Cerebellar nuclear complex (tissue), 1 donor: ENCODE results near the gene HSPG2.
"Not testable (repeated sequence)": the region's sequence is repeated elsewhere in the genome, so short reads cannot be mapped to it uniquely, and the experiment has no call there.

Experiments used
- DNase-seq, 2 experiments: peaks; one replicate each; lab custom pipeline; 2025; lab: John Stamatoyannopoulos, UW

The HSPG2 gene

GRCh38 chr1:21785764-21786163, 151.3 kb downstream of the HSPG2 start:
- not testable (repeated sequence) for DNase-seq

GRCh38 chr1:21783679-21784603, 153.2 kb downstream of the HSPG2 start:
- no peak for DNase-seq

- DNase-seq = peak; percentile 80 to 97
Observed at GRCh38 chr1:21782868-21783678, 154.0 kb downstream of the HSPG2 start, which contains the start of gene USP48. TSS of gene USP48 (minus strand) at chr1:21783149. CDS start at chr1:21782957, 192 bp downstream.

GRCh38 chr1:21782349-21782867, 154.7 kb downstream of the HSPG2 start:
- DNase-seq = peak in 1 of 2 experiments; percentile 2

DNA sequence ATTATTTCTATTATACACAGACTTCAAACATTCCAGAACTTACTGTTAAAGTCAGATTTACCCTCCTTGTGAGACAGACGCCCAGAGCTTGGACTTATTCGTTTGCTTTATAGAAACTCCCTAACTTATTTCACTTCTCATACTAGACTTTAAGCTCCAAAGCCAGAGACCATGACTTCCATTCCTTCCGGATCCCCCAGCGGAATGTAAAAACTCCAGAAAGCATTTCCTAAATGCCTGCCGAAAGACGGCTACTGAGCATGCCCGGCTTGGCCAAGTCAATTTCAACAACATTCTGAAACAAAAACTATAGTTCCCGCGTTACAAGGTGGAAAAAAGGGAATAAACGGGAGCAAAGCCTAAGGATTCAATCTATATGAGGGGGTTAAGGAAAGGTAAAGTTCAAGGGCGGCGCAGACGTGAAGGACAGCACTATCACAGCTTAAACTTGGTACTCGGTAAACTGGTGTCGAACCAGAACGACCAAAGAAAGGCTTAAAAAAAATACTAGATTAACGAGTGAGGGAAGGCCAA, 155.2 kb downstream of the HSPG2 start:
- DNase-seq = no peak

DNA sequence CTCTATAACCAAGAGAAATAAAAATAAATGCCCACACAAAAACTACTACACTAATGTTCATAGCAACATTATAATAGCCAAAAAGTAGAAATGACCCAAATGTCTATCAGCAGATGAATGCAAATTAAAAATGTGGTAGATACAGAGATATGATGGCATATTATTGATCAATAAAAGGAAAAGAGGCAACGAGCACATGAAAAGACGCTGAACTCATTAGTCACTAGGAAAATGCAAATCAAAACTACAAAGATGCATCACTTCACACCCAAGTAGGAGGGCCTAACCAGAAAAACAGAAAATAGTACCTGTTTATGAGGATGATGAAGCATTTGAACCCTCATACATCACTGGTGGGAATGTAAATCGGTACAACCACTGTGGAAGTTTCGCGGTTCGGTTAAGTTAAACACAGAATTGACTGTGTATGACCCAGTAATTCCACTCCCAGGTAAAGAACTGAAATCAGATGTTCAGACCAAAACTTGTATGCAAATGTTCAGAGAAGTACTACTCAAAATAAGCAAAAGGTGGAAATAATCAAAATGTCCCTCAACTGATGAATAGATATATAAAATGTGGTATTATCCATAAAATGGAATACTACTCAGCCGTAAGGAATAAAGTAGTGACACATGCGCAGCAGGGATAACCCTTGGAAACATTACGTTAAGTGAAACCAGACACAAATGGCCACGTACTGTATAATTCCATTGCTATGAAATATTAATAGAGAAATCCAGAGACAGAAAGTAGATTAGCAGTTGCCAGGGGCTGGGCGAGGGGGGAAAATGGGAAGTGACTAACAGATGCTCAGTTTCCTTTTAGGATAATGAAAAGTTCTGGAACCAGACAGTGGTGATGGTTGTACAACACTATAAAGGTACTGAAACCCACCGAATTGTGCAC, 157.2 kb downstream of the HSPG2 start:
- DNase-seq = no peak

DNA sequence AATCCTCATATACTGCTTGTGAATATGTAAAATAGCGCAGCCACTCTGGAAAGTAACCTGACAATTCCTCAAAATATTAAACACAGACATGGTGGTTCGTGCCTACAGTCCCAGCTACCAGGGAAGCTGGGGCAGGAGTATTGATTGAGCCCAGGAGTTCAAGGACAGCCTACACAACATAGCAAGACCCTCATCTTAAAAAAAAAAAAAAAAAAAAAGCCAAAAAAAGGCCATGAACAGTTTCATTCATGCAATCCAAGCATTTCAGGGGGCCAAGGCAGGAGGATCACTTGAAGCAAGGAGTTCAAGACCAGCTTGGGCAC, 158.7 kb downstream of the HSPG2 start:
- no peak for DNase-seq

DNA sequence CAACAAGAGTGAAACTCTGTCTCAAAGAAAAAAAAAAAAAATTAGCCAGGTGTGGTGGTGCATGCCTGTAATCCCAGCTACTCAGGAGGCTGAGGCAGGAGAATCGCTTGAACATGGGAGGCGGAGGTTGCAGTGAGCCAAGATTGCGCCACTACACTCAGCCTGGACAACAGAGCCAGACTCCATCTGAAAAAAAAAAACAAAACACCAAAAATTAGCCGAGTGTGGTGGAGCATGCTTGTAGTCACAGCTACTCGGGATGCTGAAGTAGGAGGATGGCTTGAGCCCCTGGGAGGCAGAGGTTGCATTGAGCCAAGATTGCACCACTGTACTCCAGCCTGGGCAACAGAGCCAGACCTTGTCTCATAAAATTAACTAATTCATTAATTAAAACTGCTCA, 160.2 kb downstream of the HSPG2 start:
- not testable (repeated sequence) for DNase-seq

DNA sequence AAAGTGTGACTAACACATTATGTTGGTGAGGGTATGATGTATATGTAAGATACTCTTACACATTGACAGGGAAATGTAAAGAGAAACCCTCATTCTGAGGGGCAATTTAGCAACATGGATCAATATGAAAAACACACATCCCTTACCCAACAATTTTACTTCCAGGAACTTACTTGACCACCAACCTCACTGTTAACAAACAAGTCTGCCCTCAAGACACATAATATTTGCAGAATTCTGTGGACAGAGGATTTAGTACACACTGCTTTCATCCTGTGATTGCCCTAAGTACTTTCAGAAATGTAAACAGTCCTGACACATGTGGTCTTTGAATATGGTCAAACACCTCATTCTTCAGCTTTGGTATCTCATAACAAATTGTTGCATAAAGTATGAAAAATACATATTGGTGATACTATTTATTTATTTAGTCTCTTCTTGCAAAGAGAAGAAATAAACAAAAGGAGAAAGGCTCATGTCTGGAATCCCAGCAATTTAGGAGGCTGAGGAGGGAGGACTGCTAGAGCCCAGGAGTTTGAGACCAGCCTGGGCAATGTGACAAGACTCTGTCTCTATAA, 161.0 kb downstream of the HSPG2 start:
- DNase-seq = no peak

DNA sequence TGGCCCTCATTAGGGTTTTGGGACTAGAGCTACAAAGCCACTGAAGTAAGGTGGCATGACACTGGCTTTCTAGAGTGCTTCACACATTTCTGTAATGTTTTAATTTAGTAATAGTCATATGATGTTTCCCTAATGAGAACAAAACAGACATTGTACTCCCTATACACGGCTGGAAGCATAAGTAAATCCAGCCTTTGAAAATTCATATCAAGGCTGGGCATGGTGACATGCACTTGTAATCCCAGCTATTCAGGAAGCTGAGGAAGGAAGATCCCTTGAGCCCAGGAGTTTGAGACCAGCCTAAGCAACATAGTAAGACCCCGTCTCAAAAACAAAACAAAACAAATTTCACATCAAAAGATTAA, 161.6 kb downstream of the HSPG2 start:
- no peak for DNase-seq

- DNase-seq = no peak
Observed at GRCh38 chr1:21774835-21775549, 162.1 kb downstream of the HSPG2 start.

DNA sequence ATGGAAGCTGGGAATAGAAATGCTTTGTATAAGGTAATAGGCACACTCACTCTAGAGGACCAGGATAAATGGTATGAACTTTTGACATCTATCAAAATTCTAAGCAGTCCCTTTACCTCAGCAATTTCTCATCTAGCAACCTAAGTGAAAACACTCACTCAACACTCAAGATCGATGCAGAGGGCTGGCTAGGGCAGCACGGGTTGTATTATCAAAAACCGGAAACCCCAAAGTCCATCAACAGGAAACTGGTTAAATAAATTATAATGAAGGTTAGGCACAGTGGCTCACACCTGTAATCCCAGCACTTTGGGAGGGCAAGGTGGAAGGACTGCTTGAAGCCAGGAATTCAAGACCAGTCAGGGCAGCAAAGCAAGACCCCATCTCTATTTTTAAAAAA, 163.5 kb downstream of the HSPG2 start:
- DNase-seq = no peak
